ENCODE data around the gene SOBP.

Gene SOBP

DNA sequence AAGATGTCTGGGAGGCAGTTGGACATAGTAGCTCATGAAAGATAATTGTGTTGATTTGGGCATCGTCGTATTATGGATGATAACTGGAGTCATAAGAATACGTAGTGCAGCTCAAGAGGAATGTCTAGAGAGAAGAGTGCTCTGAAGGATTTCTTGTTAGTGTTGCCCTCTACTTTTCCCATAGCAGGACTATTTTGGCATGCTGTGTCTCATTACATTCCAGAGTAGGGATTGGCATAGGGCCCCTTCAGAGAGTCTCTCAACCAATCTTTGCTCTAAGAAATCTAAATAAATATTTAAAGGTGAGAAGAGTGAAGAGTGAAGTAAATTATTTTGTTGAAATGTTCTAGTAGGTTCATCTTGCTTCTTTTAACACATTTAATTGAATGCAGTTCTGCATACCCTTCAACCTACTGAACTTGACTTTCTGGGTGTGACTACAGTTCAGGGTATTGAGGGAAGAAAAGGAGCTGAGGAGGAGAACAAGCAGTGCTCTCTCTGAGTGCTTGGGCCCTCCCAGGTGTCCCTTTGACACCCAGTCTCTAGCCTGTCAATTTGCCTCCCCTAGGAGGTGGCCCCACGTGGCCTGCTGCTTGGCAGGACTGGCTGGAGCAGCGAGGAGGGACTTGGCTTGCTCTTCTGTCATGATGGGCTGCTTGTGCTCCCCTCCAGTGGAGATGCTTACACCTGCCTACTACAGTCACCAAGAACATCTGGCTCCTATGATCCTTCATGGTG, 33.3 kb downstream of the SOBP start:
- DNase-seq (ENCODE audit: low read depth): no peak

DNA sequence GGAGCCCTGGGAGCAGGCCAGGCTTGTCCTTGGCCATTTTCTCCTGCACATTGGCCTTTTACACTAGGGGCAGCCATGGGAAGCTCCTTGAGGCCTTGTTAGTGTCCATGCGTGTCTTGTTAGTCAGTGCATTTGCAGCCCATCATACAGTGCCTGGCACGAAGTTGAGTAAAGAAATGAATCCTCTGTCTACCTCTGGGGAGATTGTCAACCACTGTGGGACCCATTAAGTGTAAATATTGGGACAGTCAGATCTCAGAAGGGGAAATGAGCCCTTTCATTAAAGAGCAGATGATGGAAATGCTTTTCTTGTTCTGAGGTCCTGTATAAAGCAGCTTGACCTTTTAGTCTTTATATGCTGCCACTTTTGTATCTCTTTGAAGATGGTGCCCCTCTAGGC, 33.9 kb downstream of the SOBP start:
- no peak for DNase-seq (ENCODE audit: low read depth)

DNA sequence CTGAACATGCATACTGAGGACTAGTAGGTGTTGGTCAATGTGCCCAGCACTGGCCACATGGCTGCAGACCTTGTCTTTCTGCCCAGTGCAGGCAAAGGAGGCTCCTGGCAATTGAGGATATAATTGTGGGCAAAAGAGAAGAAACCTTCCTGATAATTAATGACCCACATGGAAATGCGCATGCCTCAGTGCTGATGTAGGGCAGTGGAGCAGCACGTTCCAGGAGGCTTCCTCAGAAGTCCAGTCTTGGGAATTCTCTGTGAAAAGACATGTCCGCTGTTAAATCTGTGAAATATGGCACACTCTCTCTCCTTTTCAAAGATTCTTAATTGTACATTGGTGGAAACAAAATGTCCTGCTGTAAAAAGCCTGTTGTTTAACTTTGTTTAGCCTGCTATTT, 34.7 kb downstream of the SOBP start:
- no peak for DNase-seq (ENCODE audit: low read depth)

DNA sequence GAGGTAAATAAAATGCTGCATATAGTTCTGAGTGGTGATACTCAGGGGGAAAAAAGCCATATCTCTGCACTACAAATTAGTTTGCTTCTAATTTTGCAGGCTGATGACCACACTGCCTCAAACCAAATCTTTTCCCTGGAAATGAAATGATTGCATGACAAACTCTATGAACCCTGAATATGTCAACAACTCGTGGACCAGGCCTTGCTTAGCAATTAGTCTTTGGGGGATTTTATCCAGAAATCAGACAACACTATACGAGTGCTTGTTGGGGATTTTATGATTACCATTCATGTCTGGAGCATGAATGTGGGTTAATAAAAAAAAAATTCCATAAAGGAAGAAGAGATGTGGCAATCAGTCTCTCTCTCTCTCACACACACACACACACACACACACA, 42.0 kb downstream of the SOBP start:
- DNase-seq (ENCODE audit: low read depth): no peak

DNA sequence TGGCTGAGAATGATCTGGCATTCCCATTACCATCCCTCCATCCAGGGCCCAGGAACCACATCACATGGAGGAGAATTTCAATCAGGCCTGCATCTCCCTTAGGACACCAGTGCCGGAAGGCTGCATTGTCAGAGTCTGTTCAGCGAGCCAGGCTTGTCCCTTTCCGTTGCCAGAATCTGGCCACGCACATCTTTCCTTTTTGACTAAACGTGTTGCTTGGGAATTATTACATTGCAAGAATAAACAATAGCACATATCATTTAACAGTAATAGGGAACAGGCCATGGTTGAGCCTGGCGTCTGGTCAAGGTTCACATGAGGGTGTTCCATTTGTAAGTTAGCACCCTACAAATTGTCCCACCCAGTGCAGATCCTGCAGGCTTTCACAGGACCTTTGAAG, 42.8 kb downstream of the SOBP start:
- DNase-seq (ENCODE audit: low read depth): no peak

DNA sequence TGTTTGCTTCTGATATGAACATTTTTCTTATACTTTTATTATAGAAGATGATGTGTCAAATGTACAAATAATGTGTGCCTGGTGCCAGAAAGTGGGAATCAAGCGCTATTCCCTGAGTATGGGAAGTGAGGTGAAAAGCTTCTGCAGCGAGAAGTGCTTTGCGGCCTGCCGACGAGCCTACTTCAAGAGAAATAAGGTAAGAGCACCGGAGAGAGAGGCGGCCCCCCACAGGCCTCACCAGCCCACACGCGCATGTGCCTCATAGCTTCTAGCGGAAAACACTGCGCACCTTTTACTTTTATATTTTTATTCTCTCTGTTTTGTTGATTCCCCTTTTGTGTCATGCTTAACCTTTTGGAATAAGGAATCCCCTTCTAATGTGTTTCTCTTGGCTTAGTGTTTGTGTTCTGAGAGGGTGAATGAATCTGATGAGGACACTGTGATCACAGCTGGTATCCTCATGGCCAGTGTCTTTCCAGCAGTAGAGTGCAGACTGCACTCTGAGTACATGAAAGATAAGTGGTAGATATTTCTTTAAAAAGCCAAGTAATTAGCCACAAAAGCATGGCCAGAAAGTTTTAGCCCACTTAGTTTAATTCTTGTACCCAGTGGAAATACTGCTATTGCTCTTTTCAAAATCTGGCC, 43.6 kb downstream of the SOBP start:
- DNase-seq (ENCODE audit: low read depth): no peak

DNA sequence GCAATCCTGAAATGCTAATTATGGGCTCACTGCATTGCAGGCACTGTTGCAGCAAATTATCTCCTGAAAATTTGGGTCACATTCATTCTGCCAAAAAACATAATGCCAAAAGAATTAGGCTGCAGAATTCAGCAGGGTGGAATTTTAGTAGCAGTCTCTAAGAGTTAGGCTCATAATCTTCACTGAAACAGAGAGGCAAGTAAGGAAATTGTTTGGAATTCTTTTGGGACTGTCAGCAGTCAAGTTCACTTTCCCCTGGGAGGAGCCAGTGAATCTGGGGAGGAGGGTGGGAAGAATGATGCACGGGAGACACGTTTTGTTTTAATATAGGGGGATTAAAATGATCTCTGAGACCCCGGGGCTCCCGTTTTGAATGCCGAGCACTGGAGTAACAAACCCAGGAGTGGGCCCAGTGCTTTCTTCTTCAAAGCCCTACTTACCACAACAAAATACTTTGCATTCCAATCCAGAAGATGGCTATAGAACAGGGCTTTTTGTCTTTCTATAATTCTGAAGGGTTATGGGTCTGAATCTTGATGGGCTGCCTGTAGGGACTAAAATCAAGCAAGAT, 44.7 kb downstream of the SOBP start:
- DNase-seq (ENCODE audit: low read depth): no peak

DNA sequence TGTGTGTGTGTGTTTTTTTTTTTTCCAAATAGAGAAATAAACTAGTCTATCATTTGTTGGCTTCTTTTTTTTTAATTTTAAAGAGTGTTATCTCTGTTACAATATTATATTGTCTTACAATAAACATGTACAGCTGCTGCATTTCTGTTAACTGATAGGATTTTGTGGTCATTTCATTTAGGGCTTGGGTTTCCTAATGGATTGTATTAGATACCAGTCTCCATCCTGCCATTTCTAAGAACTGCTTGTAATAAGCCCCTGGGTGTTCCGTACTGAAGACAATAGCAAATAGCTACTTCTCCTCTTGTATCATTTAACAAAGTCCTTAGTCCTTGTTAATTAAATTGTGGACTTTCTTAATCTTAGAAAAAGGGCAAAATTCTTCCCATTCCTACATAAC, 45.7 kb downstream of the SOBP start:
- no peak for DNase-seq (ENCODE audit: low read depth)

DNA sequence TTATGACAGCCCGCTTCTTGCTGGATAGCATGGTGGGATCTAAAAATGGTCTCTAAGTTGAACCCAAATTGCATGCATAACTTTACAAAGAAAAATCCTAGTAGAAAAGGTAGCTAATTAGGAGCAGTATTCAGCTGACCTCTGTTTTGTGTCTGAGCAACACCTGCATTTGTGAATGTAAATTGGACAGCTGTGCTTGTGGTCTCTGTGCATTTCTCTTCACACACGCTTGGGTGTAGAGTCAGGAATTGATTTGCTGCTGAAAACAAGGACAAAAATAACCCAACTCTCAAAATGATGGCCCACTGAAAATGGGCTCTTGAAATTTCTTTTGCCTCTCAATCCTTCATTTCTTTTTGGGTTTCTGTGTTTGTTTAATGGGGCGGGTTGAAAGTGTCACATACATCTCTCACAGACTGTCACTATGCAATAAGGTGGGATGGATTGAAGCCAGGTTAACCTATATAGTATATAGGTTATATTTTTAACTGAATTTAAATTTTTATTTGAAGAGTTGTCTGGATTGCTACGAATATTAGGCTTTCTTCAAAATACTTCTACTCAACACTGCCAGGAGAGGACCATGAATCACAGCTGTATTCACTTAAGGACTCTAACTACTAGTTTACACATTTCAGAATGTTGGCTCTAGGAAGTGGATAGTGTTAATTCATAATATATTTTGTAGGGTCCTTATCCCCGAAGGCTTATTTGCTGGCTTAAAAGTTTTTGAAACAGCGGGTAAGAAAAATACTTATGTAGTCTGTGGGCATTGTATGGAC, 46.5 kb downstream of the SOBP start:
- DNase-seq (ENCODE audit: low read depth): no peak

DNA sequence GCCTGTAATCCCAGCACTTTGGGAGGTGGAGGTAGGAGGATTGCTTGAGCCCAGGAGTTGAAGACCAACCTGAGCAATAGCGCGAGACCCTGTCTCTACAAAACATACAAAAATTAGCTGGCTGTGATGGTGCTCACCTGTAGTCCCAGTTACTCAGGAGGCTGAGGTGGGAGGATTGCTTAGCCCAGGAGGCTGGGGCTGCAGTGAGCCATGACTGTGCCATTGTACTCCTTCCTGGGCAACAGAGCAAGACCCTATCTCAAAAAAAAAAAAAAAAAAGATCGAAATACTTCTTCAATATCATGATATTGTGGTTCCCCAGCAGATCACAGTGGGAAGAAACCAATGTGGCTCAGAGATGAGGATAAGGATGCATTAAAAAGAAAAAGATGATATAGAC, 47.6 kb downstream of the SOBP start:
- no peak for DNase-seq (ENCODE audit: low read depth)

DNA sequence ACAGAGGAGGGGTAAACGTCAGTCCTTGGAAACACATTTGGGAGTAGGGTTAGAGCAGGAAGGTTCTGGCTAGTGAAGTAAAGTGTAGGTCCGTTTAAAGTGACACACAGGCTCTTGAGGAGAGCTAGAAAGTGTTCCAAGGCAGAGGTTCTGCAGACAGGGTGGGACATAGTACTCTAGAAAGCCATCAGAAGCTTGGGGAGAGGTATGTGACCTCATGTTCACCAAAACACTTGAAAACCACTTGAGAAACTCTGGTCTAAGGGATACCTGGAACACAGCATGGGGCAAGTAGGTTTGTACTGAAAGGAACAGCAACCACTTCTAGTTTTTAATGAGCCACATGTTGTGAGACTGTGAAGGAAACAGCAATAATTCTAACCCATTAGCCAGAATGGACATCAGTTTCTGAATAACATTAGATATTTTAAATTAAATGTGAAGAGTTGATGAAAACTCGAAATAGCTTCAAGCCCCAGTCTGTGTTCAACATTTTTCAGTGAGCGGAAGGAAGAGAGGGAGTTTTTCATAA, 49.0 kb downstream of the SOBP start:
- no peak for DNase-seq (ENCODE audit: low read depth)

DNA sequence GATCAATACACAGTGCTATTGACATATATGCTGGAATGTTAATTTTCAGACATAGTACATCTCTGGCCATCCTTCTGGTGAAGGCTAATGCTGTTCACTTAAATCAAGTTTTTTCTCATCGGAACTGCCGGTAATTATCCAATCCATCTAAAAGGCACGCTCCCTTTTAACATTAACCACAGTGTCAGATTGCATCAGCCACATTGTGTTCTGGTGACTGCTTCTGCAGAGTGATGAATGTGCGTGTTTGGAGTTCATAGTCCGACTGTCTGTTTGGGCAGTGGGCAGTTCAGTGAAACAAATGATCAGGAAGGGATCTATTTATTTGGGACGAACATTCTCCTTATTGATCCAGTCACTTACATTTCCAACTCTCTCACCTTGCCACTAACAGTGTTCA, 49.5 kb downstream of the SOBP start:
- no peak for DNase-seq (ENCODE audit: low read depth)

DNA sequence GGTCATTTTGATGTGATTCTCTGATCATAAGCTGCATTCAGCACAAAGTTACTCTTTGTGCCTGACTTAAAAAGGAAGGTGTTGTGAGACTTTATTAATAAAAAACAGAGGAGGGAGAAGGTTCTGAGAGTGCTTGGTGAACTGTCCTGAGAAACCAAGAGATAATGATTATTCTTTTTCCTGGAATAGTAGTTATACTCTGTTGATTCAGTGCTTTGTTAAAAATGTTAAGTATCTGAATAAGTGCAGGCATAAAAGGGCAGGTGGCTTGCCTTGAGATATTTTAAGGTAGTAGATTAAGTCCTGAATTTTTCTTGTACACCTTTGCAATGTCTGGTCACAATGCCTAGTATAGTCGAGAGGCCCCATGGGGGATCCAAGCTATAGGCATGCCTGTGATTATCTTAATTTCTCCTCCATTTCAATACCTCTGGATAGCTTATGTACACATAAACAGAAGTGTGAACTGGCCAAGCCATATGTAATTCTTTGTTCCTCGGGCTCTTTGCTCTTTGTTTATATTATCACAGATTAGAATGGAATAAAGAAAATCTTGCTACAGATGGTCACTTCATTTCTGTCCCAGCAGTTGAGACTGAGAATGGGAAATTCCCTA, 50.0 kb downstream of the SOBP start:
- no peak for DNase-seq (ENCODE audit: low read depth)

DNA sequence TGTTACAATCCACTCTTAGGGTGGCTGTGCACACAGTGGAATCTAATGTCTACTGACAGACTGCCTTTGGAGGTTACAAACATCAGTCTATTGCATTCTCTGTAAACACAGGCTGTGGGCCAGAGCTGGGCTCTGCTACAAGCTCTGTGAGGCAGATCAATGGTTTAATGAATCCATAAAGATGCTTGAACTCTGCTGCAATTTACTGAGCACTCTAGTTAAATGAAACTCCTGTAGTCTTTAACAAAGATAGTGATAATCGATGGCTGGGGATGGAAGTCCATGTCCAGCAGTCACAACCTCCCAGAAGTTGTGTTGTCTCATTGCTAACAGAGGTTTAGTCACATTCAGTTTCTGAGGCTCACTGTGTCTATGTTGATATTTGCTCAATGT, 50.5 kb downstream of the SOBP start:
- DNase-seq (ENCODE audit: low read depth): no peak

DNA sequence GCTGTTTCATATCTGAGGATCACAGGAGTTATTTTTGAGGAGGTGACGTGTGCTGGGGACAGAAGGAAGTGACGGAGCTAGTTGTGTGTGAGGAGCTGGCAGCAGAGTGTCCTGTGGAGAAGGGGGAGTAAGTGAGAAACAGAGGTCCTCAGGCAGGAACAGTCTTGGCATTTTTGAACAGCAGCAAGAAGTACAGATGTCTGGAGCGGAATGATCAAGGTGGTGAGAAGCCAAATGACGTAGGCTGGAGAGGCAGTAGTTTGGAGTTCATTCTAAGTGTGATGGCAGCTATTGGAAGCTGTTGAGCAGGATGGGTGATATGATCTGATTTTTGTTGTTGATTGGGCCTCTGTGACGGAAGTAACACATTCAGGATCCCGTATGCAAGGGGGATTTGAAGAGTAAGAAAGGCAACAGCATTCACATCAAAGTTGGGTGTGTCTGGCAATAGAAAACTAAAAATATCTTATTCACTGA, 52.3 kb downstream of the SOBP start:
- no peak for DNase-seq (ENCODE audit: low read depth)

DNA sequence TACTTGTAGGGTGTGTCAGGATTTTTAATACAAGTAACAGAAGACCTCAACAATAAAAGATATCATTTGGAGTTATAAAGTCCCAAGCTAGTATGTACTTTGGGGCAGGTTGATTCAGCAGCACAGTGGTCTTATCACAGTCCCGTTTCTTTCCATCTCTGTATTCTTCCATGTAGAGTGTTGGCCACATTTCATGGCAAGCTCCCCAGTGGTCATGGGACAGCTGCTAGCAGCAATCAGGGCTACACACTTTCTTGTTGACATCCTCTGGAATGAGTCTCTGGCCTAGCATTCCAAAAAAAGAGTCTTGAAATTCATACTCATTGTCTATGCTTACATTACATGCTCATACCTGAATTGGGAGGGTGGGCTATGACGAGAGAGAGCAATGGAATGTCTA, 53.2 kb downstream of the SOBP start:
- DNase-seq (ENCODE audit: low read depth): no peak

DNA sequence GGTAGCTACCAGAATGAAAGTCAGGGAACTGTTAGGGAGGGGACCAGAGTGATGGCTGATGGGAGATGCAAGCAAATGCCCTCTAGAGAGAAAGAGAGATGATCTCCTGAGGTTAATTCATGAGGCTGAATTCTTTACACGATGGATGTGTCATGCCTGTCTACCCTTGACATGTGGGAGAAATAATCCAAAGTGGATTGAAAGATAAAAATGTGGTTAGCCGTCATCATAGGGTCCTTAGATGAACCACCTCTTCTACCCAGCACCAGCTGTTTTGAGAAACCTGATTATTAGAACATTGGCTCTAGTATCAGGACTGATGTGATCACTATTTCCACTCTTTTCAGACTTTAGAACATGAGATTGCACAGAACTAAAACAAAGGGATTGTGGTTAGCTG, 53.6 kb downstream of the SOBP start:
- no peak for DNase-seq (ENCODE audit: low read depth)

DNA sequence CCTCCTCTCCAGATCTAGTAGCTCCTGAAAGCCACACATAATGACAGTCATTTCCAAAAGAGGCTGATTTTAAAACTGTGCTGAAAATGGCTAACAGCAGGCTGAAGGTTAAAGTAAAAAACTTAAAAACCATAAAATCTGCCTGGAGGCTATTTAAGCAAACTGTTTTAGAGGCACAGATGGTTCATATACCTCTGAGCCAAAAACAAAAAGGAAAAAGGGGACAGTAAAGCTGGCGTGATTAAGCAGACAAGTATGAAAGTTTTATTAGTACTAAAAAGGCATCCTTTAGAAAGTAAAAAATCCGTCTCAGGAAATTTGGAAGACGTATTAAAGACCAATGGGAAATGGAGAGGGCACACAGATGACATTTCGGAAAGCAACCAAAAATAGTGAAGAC, 55.8 kb downstream of the SOBP start:
- DNase-seq (ENCODE audit: low read depth): no peak

DNA sequence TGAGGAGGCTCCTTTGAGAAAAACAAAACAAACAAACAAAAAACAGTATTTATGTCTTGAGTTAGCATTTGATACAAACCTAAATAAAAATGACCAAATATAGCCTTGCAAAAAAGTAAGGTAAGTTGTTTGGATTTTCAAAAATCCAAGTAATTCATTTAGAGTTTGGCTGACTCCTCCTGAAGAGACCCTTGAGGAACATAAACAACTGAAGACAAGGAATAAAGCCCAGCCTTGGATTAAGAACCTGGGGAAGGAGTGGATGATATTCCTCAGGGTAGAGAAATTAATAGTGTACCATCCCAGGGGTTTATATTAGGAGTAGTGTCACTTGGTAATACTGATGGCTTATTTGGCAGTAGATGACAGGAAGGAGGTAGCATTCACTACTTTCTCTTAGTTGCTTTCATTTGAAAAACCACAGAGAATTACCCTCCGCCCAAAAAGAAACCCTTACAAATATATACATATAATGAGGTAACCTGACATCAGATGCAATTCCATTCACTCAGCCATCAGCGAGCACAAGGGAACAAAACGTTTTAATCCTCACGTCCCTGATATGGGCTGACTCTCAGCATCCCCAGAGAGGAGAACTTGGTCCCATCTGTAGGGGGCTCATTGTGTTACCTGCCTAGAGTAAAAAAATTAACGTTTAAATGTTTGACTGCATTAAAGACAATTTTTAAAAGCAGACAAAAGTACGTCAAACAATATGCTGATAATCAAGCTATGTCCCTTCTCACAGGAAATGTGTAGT, 57.0 kb downstream of the SOBP start:
- DNase-seq (ENCODE audit: low read depth): no peak

DNA sequence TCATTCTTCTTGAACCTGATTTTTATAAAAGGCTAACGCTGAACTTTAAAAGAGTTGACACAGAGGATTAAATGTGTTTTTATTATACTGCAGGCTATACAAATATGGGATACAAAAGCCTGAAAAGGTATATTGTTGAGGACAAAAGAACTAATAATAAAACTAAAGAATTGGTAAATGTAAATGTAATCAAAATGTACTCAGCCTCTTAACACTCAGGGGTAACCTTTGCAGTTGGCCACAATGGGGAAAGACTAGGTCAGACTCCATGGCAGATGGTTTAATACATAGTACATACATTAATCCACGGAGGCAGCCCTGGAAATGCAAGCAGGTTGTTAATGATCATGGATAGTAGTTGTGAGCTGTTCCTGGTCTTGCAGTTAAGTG, 57.5 kb downstream of the SOBP start:
- DNase-seq (ENCODE audit: low read depth): no peak

DNA sequence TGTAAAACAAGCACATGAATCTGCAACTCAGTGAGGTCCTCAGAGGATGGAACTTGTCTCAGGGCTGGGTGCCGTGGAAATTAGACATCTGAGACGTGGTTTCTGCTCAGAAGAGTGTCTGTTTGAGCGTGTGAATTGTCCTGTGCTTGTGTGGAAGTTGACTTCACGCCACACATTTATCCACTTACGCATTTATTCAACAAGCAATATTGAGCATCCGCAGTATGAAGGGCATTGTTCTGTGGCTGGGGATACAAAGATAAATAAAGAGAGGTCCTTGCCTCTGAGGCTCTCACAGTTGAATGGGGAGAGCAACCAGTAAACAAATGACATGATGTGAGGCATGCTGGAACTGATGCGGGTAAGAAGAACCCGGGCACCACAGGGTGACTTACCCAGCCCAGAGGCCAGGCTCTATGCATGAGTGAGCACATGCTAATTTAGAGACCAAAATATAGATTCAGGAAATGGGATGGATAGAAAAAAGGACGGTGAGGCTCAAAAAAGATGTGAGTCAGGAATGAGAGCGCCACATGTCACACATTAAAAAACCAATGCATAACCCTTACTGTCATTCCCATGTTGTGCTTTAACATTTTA, 60.4 kb downstream of the SOBP start:
- DNase-seq (ENCODE audit: low read depth): no peak
